Left kidney (tissue), 2 donors: Measurements from ENCODE around the gene EZR. TPM values are rescaled to one million over a fixed set of nuclear protein-coding genes. Genes with fewer than 3 reads are reported as not detected.
"Not testable (repeated sequence)": the region's sequence is repeated elsewhere in the genome, so short reads cannot be mapped to it uniquely, and the experiment has no call there.

ENCODE experiments used
- DNase-seq: peaks from one replicate; pipeline ENCODE4 v3.0.0-alpha.2; 2013
- polyA plus RNA-seq: library from polyadenylated mRNA; unstranded; fragments of 120-200 nt; gene quantifications from one replicate; pipeline ENCODE4 v1.2.1, GENCODE V29; 2013; ENCODE audit not compliant: insufficient read length

Gene EZR
- polyA plus RNA-seq, 1 donor: 249 TPM

GRCh38 chr6:158799051-158799792 lies 19.9 kb downstream of the EZR start:
- peak; percentile 70 for DNase-seq

- DNase-seq: no peak
Observed at GRCh38 chr6:158798311-158798710, 20.9 kb downstream of the EZR start.

- DNase-seq: no peak
Observed at GRCh38 chr6:158797331-158798310, 21.5 kb downstream of the EZR start.

GRCh38 chr6:158796353-158796752 lies 22.8 kb downstream of the EZR start:
- no peak for DNase-seq

GRCh38 chr6:158795516-158795915 lies 23.7 kb downstream of the EZR start:
- no peak for DNase-seq

- DNase-seq: no peak
Observed at GRCh38 chr6:158793432-158793831, 25.7 kb downstream of the EZR start.

- DNase-seq: not testable (repeated sequence)
Observed at GRCh38 chr6:158792505-158792904, 26.7 kb downstream of the EZR start.

GRCh38 chr6:158791274-158791855 lies 27.8 kb downstream of the EZR start:
- DNase-seq: no peak

GRCh38 chr6:158789115-158789917 lies 29.9 kb downstream of the EZR start:
- DNase-seq: no peak

GRCh38 chr6:158787395-158787794 lies 31.8 kb downstream of the EZR start:
- DNase-seq: no peak

- DNase-seq: no peak
Observed at GRCh38 chr6:158786645-158787304, 32.4 kb downstream of the EZR start.

- no peak for DNase-seq
Observed at GRCh38 chr6:158785036-158785435, 34.1 kb downstream of the EZR start.

- DNase-seq: no peak
Observed at GRCh38 chr6:158784505-158784904, 34.7 kb downstream of the EZR start.

- DNase-seq: no peak
Observed at GRCh38 chr6:158783851-158784250, 35.3 kb downstream of the EZR start.

- DNase-seq: no peak
Observed at GRCh38 chr6:158783167-158783450, 36.1 kb downstream of the EZR start.

- DNase-seq: no peak
Observed at GRCh38 chr6:158782432-158783166, 36.6 kb downstream of the EZR start.

- DNase-seq: no peak
Observed at GRCh38 chr6:158781692-158782373, 37.3 kb downstream of the EZR start.

- DNase-seq: no peak
Observed at GRCh38 chr6:158780988-158781691, 38.0 kb downstream of the EZR start.

GRCh38 chr6:158780246-158780884 lies 38.8 kb downstream of the EZR start:
- DNase-seq: no peak
